M059J (cell line): ENCODE data around the gene SPATA9. TPM values are rescaled to one million over a fixed set of nuclear protein-coding genes. Genes with fewer than 3 reads are reported as not detected.
A peak's percentile ranks its signal among the peaks of the same experiment; 100 is the strongest.

Source experiments
- DNase-seq: peaks from one replicate; pipeline ENCODE4 v3.0.0-alpha.2; 2012; ENCODE audit warnings: low read depth
- total RNA-seq: library from RNA; depleted of rRNA; stranded (reverse); fragments of >200 nt; shearing (Covaris generic); gene quantifications from 2 replicates; pipeline ENCODE4 v1.2.3, GENCODE V29; 2014

SPATA9 gene
- total RNA-seq, 1 experiment from 2014 or later = 1.3 TPM

DNA sequence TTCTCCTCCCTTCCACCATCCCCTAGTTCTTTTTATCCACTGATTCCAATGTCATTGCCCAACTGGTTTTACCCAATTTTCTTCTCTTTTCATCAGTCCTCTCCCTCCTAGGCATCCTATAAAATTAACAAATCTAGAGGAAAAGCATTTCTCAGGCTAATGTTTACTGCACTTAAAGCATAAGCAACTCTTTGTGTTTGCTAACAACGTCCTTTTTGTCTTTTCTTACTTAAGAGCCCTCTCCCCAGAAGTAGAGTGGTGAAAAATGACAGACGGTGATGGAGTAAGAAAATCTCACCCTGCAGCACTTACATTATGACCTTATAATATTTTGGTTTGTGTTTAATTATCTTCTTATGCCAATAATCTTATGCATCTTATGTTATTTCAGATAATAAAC, 1.6 kb upstream of the SPATA9 start:
- DNase-seq = no peak

DNA sequence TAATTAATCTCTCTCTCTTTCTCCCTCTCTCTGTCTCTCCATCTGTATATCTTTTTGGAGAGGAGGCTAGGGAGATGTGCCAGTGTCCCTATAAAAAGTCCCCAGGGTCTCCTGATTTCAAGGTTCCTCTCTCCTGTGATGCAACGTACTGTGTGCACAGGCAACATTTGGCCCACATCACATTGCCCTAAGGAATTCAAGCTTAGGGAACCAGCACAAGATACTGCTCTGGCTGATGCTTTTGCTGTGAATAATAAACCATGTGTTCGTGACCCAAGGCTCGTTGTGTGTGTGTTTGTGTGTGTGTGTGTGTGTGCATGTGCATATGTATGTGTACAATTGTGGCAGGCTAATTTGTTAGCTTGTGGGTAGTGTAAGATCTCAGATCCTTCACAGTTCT, 9.7 kb downstream of the SPATA9 start:
- DNase-seq = no peak

DNA sequence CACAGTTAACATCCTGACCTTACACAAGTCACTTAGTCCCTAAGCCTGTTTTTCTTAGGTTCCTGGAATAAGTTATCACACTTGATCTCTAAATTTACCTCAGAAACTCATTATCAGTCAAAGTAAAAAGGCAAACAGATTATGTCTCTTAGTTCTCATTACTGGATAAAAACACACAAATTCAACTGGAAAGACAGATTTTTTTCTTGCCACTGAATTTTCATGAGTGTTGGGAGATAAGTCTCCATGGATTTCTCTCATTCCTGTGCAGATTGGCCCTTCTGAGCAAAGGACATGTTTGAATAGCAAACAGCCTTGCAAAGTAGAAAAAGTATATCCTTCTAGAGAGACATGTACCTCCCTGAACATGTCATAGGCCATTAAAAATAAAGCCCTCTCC, 10.2 kb downstream of the SPATA9 start:
- DNase-seq = no peak

DNA sequence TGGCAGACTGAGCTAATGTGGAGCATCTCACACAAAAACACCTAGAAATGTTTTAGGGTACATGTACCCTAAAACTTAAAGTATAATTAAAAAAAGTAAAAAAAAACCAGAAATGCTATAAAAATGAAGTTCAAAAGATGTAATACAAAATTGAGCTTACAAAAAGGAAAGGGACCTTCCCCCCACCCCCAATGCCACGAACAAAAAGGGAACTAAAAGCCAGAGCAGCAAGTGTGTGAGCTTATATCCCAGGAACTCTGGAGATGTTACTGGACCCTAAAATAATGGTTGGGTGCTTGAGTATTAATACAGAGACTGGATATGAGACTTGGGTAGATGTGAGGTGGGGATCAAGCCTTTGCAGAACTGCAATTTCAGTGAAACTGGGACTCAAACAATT, 11.0 kb downstream of the SPATA9 start:
- DNase-seq = no peak

DNA sequence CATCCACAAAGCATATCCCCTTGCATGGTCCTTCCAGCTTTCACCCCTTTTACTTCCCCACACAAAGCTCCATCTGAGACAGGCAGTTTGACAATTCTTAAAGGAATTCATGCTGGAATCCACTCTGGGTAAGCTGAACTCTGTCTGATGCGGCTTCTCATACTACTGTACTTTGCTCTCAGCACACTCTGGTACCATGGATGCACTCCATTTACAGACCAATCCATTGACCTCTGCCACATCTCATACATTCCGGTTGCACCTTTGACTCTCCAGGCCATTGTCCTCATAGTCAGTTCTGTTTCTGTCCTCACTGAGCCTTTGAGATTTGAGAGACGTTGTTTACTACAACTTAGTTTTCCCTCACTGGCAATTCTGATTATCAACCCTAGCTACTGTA, 12.2 kb downstream of the SPATA9 start:
- DNase-seq = no peak

DNA sequence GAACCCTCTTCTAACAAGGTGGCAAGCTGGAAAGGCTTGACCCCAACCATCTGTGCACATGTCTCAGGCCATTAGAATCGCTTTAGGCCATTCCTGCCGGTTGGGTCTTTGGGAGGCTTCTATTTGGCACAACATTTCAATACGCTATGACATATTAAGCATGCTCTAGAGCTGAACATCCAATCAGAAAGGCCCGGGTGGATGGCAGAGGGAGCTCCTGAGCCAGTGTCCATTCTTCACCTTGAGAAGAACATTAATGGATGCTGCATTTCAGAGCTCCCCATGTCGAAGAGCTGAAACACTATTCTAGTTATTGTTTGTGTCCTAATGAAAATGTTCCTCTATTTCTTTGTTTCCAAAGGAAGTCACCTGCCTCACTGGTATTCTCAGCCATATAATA, 12.8 kb downstream of the SPATA9 start:
- DNase-seq = peak; percentile 12

DNA sequence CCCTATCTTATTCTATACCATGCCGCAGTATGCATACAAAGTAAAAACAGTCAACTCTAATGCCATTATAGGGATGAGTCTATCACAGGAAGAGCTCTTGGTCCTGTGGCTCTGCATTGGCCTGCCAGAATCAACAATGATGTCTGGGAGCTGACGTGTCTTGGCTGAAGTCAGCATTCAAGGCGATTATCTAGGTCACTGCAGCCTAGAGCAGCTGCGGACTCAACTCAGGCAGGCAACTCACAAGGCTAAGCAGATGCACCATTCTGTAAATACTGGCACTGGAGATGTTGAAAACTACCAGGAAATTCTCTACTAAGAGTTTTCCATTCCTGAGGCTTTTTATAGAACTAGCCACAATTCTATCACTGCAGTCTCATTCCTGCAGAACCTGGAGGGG, 13.3 kb downstream of the SPATA9 start:
- peak; percentile 90 for DNase-seq

DNA sequence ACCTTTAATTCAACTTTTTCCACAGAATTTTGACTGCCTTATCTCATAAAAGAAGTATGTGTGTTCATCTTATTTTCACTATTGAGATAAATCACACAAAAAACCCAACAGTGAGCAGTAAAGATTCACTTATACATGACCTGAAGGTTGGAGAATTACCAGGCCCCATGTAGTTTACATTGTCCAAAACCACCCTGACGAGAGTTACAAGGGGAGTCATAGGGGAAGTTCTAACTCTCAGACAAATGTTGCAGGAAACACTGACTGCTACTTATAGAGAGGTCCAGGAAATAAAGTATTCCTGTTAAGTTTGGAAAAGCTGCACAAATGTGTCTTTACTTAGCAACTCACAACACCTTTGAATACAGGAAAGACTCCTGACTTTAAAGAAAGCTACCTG, 14.1 kb downstream of the SPATA9 start:
- no peak for DNase-seq

DNA sequence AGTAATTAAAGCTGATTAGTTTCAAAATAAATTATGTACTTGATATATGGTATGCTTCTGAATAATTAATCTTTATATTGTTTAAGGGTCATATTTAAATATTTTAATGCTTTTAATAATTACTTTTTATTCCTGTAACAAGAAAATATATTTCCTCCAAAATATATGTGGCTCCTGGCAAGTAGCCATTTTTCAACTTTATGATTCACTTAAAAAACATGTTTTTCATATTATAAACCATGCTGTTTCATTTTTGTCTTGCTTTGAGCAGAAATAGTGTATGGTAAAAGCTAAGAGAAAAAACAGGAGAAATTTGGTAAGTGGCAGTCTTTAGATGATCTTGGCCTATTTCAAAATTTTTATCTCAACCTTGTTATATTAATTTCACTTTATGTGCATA, 14.6 kb downstream of the SPATA9 start:
- DNase-seq = no peak

DNA sequence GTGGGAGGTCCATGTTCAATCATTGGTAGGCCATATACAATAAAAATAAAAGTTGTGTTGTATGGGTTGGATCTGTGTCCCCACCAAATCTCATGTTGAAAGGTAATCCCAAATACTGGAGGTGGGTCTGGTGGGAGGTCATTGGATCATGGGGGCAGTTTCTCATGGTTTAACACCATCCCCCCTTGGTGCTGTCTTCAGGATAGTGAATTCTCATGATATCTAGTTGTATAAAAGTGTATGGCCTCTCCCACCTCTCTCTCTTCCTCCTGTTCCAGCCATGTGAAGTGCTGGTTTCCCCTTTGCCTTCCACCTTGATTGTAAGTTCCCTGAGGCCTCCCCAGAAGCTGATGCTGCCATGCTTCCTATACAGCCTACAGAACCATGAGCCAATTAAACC, 15.1 kb downstream of the SPATA9 start:
- DNase-seq = no peak

DNA sequence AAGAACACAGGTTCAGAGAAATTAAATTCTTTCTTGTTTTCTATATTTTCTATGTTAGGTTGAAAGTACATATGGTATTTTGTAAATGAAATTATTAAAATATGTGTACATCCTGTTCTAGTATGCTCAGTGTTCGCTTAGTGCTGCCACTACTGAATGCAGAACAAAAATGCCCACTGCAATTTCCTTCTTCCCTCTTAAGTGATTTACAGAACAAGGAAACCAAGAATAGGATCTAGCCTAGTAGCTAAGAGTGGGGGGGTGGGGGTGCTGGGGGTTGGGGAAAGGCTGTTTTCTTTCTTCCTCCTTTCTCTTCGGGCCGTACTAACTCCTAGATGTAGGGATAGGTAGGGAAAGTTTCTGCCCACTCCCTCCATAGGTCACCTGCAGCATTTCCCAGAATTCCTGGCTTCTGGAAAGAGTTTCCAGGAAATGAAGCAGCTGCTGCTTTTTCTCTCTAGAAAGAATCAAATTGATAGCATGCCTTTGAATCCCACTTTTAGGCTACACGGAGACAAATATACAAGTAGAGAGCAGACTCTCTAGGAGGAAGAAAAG, 15.7 kb downstream of the SPATA9 start:
- DNase-seq = no peak

DNA sequence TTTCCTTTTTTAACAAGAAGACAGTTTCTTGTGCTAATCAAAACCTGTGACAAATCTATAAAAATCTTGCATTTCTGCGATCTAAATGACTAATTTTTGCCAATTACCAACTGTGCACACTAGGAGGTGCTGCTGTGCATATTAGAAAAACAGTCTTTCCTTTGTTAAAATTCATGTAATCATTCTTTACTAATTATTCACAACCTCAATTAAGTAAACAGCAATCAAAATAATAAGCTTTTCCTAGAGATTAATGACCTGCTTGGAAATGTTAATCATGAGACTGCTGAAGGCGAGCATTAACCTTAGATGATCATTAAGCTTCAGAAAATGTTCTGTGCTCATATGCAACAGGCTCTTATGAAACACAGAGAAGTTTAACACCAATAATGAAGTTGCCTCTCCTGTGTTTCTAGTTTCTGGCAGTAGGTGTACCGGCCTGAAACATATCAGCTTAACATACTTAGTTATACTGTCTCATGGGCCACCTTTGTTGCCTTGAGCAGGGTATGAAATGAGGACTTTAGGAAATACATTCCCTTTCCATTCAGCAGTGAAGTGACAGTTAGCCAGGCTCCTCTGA, 18.5 kb downstream of the SPATA9 start:
- DNase-seq = peak; percentile 49

DNA sequence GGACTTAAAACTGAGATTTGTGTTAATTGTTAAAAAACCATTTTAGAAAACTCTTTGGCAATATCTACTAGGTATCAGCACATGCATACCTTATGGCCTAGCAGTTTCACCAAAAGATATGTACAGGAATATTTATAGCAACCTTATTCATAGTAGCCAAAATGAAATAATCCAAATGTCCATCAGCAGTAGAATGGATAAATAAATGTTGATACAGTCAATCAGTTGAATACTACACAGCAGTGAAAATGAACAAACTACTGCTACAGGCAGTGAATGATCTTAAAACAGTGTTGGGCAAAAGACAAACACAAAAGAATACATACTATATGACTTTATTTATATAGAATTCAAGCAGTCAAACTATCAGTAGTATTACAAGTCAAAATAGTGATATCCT, 19.8 kb downstream of the SPATA9 start:
- DNase-seq = no peak

DNA sequence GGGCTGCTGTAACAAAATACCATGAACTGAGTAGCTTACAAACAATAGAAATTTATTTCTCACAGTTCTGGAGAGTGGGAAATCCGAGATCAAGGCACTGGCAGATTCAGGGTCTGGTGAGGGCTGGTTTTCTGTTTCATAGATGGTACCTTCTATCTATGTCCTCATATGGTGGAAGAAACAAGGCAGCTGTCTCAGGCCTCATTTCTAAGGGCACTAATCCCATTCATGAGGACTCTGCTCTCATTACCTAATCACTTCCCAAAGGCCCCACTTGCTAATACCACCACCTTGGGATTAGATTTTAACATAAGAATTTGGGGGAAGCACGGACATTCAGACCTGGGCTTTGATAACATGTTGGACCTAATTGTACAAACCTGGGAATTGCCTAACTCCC, 22.7 kb downstream of the SPATA9 start:
- DNase-seq = no peak

DNA sequence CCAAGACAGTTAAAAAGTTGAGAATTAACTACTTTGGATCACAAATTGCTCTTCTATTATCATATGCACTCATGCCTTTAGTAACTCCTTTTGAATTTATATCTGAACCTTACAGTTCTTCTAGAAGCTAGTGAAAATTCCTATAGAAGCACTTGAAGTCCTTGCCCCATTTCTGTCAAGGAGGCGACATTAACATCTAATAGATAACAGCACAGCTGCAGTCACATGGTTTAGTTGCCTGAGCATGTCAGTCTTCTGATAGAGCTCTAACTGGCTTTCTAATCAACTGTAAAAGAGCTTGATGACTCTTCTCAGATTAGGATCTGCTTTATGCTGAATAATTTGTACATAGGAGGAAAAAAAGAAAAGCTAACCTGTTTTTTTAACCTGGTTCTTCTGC, 27.2 kb downstream of the SPATA9 start:
- DNase-seq = no peak

DNA sequence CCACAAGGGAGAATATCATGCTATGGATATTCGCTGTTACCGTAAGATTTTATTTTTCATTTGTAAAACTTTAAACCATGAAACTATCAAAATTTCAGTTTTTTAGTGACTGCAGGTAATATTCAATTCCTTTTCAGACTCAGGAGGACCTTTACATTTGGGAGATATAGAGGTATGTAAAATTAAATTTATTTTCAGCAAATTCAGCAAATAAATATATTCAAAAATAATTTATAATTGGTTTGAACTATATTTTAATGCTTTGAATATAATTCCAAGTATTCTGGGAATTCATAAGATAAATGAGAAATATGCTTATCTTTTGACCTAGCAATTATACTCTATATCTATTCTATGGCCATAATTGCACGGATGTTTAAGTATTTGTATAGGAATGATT, 28.6 kb downstream of the SPATA9 start:
- DNase-seq = no peak

DNA sequence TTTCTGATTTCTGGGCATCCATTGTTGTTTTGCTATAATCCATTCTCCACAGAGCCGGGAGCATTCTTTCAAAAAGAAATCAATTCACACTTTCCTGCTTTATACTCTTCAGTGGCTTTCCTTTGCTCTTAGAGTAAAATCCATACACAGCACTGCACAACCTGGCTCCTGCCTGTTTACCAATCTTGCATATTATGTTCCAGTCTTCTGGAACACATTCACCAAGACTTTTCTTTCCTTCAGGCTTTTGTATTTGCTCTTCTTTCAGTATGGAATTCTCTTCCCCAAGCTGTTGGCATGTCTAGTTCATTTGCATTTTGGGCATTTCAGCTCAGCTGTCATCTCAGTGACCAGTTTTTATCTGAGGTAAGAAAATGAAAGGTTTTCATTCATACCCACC, 29.9 kb downstream of the SPATA9 start:
- DNase-seq = no peak

DNA sequence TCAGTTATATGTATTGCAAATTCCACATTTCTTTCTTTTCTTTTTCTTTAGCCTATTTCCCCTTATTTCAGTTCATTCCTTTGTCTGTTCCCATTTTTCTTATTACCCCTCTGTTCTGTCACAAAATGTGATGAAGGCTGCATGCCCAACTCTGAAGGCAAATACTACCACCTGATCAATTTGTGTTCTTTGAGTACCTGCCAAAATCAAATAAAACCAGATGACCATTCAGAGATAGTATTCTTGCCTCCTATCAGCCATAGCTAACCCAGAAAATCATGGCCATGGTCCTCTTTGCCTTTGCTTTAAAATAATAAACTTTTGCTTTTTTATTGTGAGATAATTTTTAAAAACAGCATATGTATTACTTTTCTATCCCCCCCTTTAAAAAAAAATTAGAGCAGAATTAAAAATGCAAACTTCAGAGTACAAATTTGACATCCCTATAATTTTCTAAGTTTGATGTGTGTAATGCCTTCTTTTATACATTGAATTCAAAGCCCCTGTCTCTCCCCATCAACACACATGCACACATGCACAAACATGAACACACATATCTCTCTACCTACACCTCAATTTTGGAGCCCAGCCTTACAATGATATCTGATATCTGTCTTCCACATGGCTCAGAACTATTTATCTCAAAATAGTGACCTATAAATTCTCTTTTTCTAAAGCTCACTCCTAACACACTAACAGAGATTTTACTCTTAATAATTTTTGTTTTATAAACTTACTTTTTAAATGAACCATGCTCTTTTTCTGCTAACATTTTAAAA, 32.8 kb downstream of the SPATA9 start:
- DNase-seq = no peak

DNA sequence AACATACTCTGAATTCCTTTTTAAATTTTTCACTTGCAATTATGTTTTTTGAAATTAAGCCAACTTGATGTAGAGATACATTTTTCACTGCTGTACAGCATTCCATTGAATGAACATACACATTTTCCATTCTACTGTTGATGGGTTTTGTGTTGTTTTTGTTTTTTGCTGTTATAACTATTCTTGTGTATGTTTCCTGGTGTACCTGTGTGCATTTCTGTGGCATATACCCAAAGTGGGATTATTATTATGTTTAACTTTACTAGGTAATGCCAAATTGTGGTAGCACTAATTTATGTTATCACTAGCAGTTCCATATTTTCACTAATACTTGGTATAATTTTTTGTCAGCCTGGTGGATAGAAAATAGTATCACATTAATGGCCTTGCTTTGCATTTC, 33.5 kb downstream of the SPATA9 start:
- no peak for DNase-seq

DNA sequence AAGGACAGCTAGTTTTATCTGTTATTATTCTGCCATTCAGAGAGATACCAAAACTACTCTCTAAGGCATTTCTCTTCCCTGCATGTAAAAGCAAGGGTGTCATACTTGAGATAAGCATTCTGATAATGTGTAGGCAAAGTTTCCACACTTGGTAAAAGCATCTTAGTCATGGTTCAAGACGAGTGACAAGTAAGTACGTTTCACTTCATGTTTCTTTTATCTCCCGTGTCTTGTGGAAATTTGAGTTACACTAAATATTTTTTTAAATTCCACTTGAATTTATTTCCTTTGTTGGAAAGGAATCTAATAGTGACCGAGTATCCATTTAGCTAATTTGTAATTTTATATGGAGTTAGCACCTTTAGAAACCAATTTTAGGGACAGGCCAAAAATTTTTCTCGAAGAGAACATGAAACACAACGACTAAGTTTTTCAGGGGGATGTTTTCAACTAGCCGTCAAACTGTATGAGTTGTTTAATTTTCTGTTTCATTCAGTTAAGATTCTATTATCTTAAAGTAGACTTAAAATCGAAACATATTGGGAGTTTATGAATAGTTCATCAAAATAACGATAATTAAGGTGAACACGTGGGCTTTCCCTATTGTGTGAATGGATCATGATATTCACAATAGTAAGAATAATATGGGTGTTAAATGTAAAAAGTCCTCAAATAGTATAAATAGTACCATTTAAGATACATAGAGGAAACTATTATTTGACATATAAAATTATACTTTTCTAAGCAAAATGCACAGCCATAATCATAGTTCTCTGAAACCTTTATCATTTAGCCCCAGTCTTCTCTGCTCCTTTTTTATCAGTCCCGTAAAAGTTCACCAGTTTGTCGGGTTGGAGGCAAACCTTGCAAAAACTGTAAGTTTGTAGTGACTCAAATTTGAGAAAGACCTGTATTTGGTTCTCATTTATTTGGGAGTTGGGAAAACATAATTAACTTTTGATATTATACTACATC, 34.6 kb downstream of the SPATA9 start:
- peak; percentile 35 for DNase-seq

DNA sequence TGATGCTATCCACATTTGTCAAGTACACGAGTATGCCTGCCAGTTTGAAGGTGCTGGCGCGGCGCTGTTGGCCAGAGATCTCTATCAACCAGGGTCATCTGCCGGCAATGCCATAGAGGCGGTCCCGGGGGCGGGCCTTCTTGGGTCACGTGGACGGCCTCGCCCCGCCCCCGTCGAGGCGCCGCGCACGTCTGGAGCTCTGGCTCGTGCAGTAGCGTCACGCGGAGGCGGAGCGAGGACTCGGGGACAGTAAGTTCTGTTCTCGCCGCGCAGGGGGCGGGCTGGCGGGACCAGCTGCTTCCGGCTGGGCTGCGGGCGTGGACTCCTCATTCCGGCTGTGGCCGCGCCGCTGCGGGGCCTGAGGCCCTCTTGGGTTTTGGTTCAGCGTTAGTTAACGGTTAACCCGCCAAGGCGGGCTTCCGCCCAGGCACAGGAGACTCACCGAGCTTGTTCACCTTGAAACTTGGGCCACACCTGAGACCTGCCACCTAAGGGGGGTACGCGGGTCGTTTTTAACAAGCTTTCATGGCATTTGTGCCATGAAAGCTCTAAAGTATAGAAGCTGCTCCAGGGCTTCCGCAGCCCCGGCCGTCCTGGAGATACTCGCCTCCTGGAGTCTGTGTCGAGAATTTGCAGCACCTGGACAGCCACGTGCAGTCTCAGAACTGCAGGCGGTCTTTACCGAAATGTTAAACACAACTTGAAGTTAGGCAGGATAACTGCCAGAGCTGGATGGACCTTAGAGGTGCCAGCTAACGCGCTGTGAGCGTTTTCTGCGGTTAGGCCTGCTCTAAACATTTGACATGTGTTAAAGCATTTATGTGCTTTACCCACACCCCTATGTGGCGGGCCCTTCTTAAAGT, 36.0 kb downstream of the SPATA9 start, which contains the start of gene RFESD:
TSS of gene RFESD (plus strand) at position 209 of the 863 bp plus-strand sequence. CDS start 5,495 bp downstream, outside the sequence.
- DNase-seq = peak; percentile 98
